GM23338 (cell line): ENCODE data around the gene FKBP5. TPM values are rescaled to one million over a fixed set of nuclear protein-coding genes. Genes with fewer than 3 reads are reported as not detected.

ENCODE experiments used
- ATAC-seq: fragments of 200-7000 bp; cut with Tn5 transposase; 3 replicates; pipeline ENCODE4 v1.9.1; 2020
- DNase-seq: peaks from one replicate; pipeline ENCODE4 v3.0.0-alpha.2; 2015; ENCODE audit warnings: low spot score
- H2AFZ ChIP-seq: fragments of 200-600 bp; sonication (generic); 2 replicates; pipeline ENCODE4 v1.8.0; 2016; ENCODE audit warnings: antibody characterized with exemption, mild to moderate bottlenecking, moderate library complexity
- H3F3A ChIP-seq: fragments of 200-600 bp; sonication (generic); replicated peaks from 2 replicates; pipeline ENCODE4 v1.8.0; 2017; ENCODE audit warnings: antibody characterized with exemption, mixed run types, low read depth
- H3K27ac ChIP-seq: fragments of 200-600 bp; sonication (generic); 2 replicates; pipeline ENCODE4 v1.6.1; 2016; ENCODE audit warnings: low read depth
- H3K27me3 ChIP-seq: fragments of 200-600 bp; sonication (generic); 2 replicates; pipeline ENCODE4 v1.8.0; 2016; ENCODE audit warnings: mild to moderate bottlenecking, mixed run types, moderate library complexity; ENCODE audit not compliant: insufficient read depth
- H3K36me3 ChIP-seq: fragments of 200-600 bp; sonication (generic); 2 replicates; pipeline ENCODE4 v1.8.0; 2016; ENCODE audit warnings: mild to moderate bottlenecking; ENCODE audit not compliant: insufficient read depth
- H3K4me1 ChIP-seq: fragments of 200-600 bp; sonication (generic); 2 replicates; pipeline ENCODE4 v1.8.0; 2016; ENCODE audit warnings: mild to moderate bottlenecking, moderate library complexity; ENCODE audit not compliant: insufficient read depth
- H3K4me2 ChIP-seq: fragments of 200-600 bp; sonication (generic); 2 replicates; pipeline ENCODE4 v1.7.1; 2017; ENCODE audit warnings: mixed run types
- H3K4me3 ChIP-seq: fragments of 200-600 bp; sonication (generic); 2 replicates; pipeline ENCODE4 v1.6.1; 2016; ENCODE audit warnings: mixed run types
- H3K79me2 ChIP-seq: fragments of 200-600 bp; sonication (generic); replicated peaks from 2 replicates; pipeline ENCODE4 v1.8.0; 2017; ENCODE audit warnings: mild to moderate bottlenecking; ENCODE audit not compliant: insufficient read depth
- H3K9me2 ChIP-seq: fragments of 200-600 bp; sonication (generic); 2 replicates; pipeline ENCODE4 v1.8.0; 2017; ENCODE audit not compliant: insufficient read depth
- H4K20me1 ChIP-seq: fragments of 200-600 bp; sonication (generic); replicated peaks from 2 replicates; pipeline ENCODE4 v1.8.0; 2017; ENCODE audit warnings: mild to moderate bottlenecking; ENCODE audit not compliant: insufficient read depth
- H3K27ac Mint-ChIP-seq: 2 replicates; pipeline ENCODE4 v1.8.0; 2020; ENCODE audit warnings: inconsistent platforms, mild to moderate bottlenecking, moderate library complexity, mixed read lengths
- H3K27me3 Mint-ChIP-seq: 3 replicates; pipeline ENCODE4 v1.8.0; 2022; ENCODE audit warnings: low read depth, mild to moderate bottlenecking, moderate library complexity, mixed read lengths, inconsistent platforms; ENCODE audit not compliant: insufficient read depth, poor library complexity
- H3K36me3 Mint-ChIP-seq: 3 replicates; pipeline ENCODE4 v1.8.0; 2021; ENCODE audit warnings: low read depth, mild to moderate bottlenecking, inconsistent platforms, moderate library complexity, mixed read lengths
- H3K4me1 Mint-ChIP-seq: 3 replicates; pipeline ENCODE4 v1.8.0; 2020; ENCODE audit warnings: mild to moderate bottlenecking, inconsistent platforms, mixed read lengths
- H3K4me3 Mint-ChIP-seq: 3 replicates; pipeline ENCODE4 v1.8.0; 2021; ENCODE audit warnings: moderate library complexity, mild to moderate bottlenecking, inconsistent platforms, mixed read lengths
- H3K9me3 Mint-ChIP-seq: 3 replicates; pipeline ENCODE4 v1.8.0; 2020; ENCODE audit warnings: moderate library complexity, mild to moderate bottlenecking, inconsistent platforms, mixed read lengths
- CREB1 ChIP-seq: fragments of 250-450 bp; sonication (Bioruptor Pico); IDR thresholded peaks from 2 replicates; pipeline ENCODE4 v1.5.0; 2020; ENCODE audit warnings: low read depth, mild to moderate bottlenecking, moderate library complexity
- CTCF ChIP-seq, 2 experiments: fragments of 200-600 bp in 1 of 2; sonication (generic) in 1 of 2; conservative IDR thresholded peaks; 2 replicates each; pipeline versions ENCODE4 v1.5.1 to v1.6.1; 2016 to 2017; ENCODE audit warnings: antibody characterized with exemption in 2 of 2, low read depth in 2 of 2, mild to moderate bottlenecking in 2 of 2, moderate library complexity in 1 of 2
- ETS1 ChIP-seq: IDR thresholded peaks from 2 replicates; pipeline ENCODE4 v1.6.1; 2016; ENCODE audit warnings: antibody characterized with exemption
- EZH2 ChIP-seq: fragments of 200-600 bp; sonication (generic); IDR thresholded peaks from one replicate; pipeline ENCODE4 v1.8.0; 2017; ENCODE audit warnings: antibody characterized with exemption, mild to moderate bottlenecking, low read depth; ENCODE audit not compliant: unreplicated experiment
- EZH2phosphoT487 ChIP-seq: fragments of 200-600 bp; sonication (generic); IDR thresholded peaks from one replicate; pipeline ENCODE4 v1.8.1; 2018; ENCODE audit warnings: antibody characterized with exemption; ENCODE audit not compliant: unreplicated experiment
- JUNB ChIP-seq: IDR thresholded peaks from one replicate; pipeline ENCODE4 v1.6.1; 2016; ENCODE audit warnings: antibody characterized with exemption; ENCODE audit not compliant: unreplicated experiment
- NANOG ChIP-seq: IDR thresholded peaks from 2 replicates; pipeline ENCODE4 v1.6.1; 2016; ENCODE audit warnings: antibody characterized with exemption, borderline replicate concordance
- POLR2AphosphoS5 ChIP-seq: IDR thresholded peaks from 2 replicates; pipeline ENCODE4 v1.6.1; 2016; ENCODE audit warnings: antibody characterized with exemption, low read depth
- REST ChIP-seq: IDR thresholded peaks from one replicate; pipeline ENCODE4 v1.6.1; 2018; ENCODE audit warnings: antibody characterized with exemption; ENCODE audit not compliant: unreplicated experiment
- STAT1 ChIP-seq: IDR thresholded peaks from one replicate; pipeline ENCODE4 v1.6.1; 2016; ENCODE audit warnings: antibody characterized with exemption; ENCODE audit not compliant: unreplicated experiment
- ZNF114 ChIP-seq: fragments of 250-450 bp; sonication (Bioruptor Pico); IDR thresholded peaks from 2 replicates; pipeline ENCODE4 v1.5.0; 2020; ENCODE audit warnings: mild to moderate bottlenecking, moderate library complexity
- ZNF331 ChIP-seq: fragments of 250-450 bp; sonication (Bioruptor Pico); IDR thresholded peaks from 2 replicates; pipeline ENCODE4 v1.5.0; 2020; ENCODE audit warnings: low read depth, mild to moderate bottlenecking, moderate library complexity
- polyA plus RNA-seq: library from polyadenylated mRNA; unstranded; fragments of >200 nt; fragmentation: Nextera tagmentation; extraction: Ambion mirVana; gene quantifications from 2 replicates; pipeline ENCODE4 v1.2.1, GENCODE V29; 2016
- total RNA-seq: library from RNA; depleted of rRNA; stranded (reverse); fragments of >200 nt; shearing (Covaris generic); gene quantifications from 2 replicates; pipeline ENCODE4 v1.2.3, GENCODE V29; 2014
- TF ChIP-seq, protein P1 (sequence below): fragments of 250-450 bp; sonication (Bioruptor Pico); IDR thresholded peaks from 2 replicates; pipeline ENCODE4 v1.5.0; 2020; ENCODE audit warnings: mild to moderate bottlenecking, moderate library complexity

FKBP5 gene
- total and polyA plus RNA-seq, 2 experiments from 2014 or later: 19.8 to 28.6 TPM

- no peak for ATAC-seq
- Histone ChIP-seq H3K4me3 (no peak overlapping the region), H3K4me1 (peaks cover 12% of the 10 kb centered on the region)
Observed at GRCh38 chr6:35683267-35683666, 5.4 kb downstream of the FKBP5 start.

More at GRCh38 chr6:35683267-35683666, 5.4 kb downstream of the FKBP5 start:
- H3K27me3 Mint-ChIP-seq: peaks cover 9% of the 10 kb centered on the region
- no peaks in the 10 kb centered on the region for H3K9me3 Mint-ChIP-seq
- Histone ChIP-seq H3K4me2 (no peak overlapping the region), H3K27ac (no peak overlapping the region), H3K9me2 (no peaks in the 10 kb centered on the region), H3F3A (no peaks in the 10 kb centered on the region), H4K20me1 (peaks cover 19% of the 10 kb centered on the region), H2AFZ (no peak overlapping the region), H3K27me3 (peaks cover 20% of the 10 kb centered on the region), H3K36me3 (no peaks in the 10 kb centered on the region), H3K79me2 (peaks cover 90% of the 10 kb centered on the region)
- TF ChIP-seq POLR2AphosphoS5: no peak
- no peak for TF ChIP-seq CREB1 (CRISPR knock-in tag)
- no peak for TF ChIP-seq EZH2phosphoT487
- no peak for TF ChIP-seq ETS1
- TF ChIP-seq EZH2: no peak
- TF ChIP-seq CTCF (conservative IDR thresholded peaks at IDR 0.05; ENCODE audit: low read depth in 2 of 2): no peak
- TF ChIP-seq ZNF114 (CRISPR knock-in tag): no peak
- TF ChIP-seq ZNF331 (CRISPR knock-in tag): no peak
- no peak for TF ChIP-seq STAT1
- no peak for TF ChIP-seq REST
- TF ChIP-seq NANOG: no peak
- TF ChIP-seq JUNB: no peak
- TF ChIP-seq, protein P1, sequence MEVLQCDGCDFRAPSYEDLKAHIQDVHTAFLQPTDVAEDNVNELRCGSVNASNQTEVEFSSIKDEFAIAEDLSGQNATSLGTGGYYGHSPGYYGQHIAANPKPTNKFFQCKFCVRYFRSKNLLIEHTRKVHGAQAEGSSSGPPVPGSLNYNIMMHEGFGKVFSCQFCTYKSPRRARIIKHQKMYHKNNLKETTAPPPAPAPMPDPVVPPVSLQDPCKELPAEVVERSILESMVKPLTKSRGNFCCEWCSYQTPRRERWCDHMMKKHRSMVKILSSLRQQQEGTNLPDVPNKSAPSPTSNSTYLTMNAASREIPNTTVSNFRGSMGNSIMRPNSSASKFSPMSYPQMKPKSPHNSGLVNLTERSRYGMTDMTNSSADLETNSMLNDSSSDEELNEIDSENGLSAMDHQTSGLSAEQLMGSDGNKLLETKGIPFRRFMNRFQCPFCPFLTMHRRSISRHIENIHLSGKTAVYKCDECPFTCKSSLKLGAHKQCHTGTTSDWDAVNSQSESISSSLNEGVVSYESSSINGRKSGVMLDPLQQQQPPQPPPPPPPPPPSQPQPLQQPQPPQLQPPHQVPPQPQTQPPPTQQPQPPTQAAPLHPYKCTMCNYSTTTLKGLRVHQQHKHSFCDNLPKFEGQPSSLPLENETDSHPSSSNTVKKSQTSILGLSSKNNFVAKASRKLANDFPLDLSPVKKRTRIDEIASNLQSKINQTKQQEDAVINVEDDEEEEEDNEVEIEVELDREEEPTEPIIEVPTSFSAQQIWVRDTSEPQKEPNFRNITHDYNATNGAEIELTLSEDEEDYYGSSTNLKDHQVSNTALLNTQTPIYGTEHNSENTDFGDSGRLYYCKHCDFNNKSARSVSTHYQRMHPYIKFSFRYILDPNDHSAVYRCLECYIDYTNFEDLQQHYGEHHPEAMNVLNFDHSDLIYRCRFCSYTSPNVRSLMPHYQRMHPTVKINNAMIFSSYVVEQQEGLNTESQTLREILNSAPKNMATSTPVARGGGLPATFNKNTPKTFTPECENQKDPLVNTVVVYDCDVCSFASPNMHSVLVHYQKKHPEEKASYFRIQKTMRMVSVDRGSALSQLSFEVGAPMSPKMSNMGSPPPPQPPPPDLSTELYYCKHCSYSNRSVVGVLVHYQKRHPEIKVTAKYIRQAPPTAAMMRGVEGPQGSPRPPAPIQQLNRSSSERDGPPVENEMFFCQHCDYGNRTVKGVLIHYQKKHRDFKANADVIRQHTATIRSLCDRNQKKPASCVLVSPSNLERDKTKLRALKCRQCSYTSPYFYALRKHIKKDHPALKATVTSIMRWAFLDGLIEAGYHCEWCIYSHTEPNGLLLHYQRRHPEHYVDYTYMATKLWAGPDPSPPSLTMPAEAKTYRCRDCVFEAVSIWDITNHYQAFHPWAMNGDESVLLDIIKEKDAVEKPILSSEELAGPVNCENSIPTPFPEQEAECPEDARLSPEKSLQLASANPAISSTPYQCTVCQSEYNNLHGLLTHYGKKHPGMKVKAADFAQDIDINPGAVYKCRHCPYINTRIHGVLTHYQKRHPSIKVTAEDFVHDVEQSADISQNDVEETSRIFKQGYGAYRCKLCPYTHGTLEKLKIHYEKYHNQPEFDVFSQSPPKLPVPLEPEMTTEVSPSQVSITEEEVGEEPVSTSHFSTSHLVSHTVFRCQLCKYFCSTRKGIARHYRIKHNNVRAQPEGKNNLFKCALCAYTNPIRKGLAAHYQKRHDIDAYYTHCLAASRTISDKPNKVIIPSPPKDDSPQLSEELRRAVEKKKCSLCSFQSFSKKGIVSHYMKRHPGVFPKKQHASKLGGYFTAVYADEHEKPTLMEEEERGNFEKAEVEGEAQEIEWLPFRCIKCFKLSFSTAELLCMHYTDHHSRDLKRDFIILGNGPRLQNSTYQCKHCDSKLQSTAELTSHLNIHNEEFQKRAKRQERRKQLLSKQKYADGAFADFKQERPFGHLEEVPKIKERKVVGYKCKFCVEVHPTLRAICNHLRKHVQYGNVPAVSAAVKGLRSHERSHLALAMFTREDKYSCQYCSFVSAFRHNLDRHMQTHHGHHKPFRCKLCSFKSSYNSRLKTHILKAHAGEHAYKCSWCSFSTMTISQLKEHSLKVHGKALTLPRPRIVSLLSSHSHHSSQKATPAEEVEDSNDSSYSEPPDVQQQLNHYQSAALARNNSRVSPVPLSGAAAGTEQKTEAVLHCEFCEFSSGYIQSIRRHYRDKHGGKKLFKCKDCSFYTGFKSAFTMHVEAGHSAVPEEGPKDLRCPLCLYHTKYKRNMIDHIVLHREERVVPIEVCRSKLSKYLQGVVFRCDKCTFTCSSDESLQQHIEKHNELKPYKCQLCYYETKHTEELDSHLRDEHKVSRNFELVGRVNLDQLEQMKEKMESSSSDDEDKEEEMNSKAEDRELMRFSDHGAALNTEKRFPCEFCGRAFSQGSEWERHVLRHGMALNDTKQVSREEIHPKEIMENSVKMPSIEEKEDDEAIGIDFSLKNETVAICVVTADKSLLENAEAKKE (CRISPR knock-in tag): no peak
- peaks cover 11% of the 10 kb centered on the region; the same call in 2 of the 3 replicates for H3K4me1 Mint-ChIP-seq
- DNase-seq: no peak
- no peaks in the 10 kb centered on the region; the same call in 1 of the 3 replicates for H3K36me3 Mint-ChIP-seq
- no peak overlapping the region for H3K27ac Mint-ChIP-seq
- no peak overlapping the region for H3K4me3 Mint-ChIP-seq
